ENCODE measurements around the gene WNT5B.
"Not testable (repeated sequence)": the region's sequence is repeated elsewhere in the genome, so short reads cannot be mapped to it uniquely, and the experiment has no call there.

WNT5B gene

GRCh38 chr12:1691123-1692007, 62.3 kb downstream of the WNT5B start:
- peak; percentile 76 for DNase-seq (ENCODE audit: low spot score)

- no peak for DNase-seq (ENCODE audit: low spot score)
Measured at GRCh38 chr12:1692226-1692625, 63.2 kb downstream of the WNT5B start.

GRCh38 chr12:1692895-1693610, 64.0 kb downstream of the WNT5B start:
- no peak for DNase-seq (ENCODE audit: low spot score)

- not testable (repeated sequence) for DNase-seq (ENCODE audit: low spot score)
Measured at GRCh38 chr12:1695097-1695496, 66.1 kb downstream of the WNT5B start.

DNA sequence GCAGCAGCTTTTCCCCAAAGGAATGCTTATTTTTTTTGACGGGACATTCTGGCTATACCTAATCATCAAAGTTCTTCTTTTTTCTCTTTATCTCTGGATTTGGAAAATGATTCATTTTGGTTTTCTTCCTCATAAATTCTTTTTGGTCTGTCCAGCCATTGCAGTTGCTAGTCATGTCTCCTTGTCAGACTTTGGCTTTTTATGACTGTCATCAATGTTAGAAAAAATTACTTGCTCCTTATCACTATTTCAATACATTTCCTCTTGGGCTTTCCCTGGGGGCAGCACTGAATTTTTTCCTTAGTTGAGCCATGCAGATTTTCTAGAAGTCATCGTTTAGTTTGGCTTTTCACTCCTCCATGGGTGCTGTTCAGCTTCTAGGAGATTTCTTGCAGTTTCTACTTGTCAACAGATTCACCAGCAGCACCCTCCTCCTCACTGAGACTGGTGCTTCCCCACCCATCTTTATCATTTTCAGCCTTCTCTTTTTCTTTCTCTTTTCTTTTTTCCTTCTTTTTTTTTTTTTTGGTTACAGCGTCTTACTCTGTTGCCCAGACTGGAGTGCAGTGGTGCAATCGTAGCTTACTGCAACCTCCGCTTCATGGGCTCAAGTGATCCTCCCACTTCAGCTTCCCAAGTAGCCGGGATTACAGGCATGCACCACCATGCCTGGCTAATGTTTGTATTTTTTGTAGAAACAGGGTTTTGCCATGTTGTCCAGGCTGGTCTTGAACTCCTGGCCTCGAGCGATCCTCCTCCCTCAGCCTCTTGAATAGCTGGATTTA, 67.0 kb downstream of the WNT5B start:
- DNase-seq (ENCODE audit: low spot score) = no peak

DNA sequence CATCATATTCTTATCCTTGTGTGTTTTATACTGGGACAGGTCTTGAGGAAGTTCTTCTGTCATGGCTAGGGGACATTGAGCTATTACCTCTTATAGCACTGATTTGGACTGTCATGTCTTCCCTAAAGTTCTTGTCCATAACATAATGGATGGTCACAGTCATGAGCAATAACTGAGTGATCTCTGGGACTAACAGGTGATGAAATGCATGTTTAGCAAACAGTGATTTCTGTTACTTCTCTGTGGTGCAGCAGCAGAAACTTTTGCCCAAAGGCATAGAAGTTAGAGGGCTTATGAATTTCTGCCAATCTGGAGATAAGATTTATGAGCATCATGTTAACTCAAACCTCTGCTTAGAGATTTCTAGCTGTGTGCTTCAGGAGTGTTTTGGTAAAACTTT, 67.8 kb downstream of the WNT5B start:
- DNase-seq (ENCODE audit: low spot score) = no peak

Data from SW480 (cell line).